ENCODE results near the gene CD27.

Gene CD27

DNA sequence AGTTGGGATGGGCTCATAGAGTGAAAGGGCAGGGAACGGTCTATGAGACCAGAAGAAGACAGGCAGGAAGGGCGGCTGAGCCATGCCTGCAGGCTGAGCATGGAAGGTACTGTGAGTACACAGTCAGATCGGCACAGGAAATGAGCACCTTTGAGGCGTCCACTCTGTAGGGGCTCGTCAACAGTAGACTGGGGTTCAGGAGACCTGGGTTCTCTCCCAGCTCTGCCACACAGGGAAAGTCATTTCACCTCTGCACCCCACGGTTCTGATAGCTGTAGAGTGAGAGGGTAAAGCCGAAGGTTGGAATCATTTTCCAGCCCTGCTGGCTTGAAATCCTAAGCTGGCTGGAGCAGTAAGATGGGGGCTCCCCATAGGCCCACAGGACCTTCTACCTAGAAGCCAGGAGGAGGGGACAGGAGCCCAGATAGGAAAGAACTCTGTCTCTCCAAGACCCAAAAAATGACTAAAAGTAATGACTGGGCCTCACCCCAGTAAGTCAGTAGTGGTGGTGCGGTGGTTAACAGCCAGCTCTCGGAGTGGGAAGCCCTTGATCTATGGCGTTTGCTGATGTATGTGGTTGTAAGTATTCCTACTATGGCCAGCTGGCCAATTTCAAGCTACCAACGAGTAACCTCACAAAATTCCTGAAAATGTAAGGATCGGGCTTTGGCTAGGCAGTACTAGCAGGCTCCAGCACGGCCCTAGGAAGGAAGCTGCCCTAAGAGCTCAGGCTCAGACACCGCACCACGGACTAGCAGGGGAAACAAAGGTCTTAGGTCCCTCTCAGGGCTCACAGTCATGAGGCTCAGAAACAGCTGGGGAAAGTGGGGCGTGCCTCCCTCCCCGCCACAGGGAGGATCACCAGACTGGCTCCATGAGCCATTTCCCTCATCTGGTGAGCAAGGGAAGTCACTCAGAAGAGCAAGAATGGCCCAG is 10.3 kb upstream of the CD27 start:
- peak in 1 of 2 donors; percentile 46 for DNase-seq

DNA sequence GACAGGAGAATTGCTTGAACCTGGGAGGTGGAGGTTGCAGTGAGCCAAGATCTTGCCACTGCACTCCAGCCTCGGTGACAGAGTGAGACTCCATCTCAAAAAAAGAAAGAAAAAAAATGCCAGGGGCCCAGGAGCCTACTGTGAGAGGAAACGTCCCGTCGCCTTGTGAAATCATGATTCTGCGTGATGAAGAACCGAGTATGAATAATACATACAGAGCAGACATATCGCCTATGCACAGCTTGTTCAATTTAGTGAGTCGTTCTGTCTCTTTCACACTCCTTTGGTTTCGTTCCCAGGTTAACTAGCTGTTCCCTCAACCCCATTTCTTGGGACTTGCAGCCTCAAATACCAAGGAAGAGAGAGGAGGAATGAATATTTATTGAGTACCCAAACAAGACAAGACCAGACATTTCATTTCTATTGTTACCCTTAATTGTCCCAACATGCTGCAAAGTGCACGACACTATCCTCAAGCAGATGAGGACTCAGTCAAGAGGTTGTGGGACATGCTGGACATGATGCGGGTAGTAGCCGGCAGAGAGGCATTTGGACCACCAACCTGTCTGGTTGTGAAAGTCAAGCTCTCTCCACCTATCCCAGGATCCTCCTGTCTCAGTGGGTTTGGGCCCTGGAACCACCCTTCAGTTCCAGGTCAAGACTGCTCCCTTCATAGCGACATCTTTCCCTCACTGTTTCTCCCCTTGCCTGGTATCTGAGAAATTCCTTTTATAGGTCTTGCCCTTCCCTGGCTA is 8.6 kb upstream of the CD27 start:
- DNase-seq, result no peak

DNA sequence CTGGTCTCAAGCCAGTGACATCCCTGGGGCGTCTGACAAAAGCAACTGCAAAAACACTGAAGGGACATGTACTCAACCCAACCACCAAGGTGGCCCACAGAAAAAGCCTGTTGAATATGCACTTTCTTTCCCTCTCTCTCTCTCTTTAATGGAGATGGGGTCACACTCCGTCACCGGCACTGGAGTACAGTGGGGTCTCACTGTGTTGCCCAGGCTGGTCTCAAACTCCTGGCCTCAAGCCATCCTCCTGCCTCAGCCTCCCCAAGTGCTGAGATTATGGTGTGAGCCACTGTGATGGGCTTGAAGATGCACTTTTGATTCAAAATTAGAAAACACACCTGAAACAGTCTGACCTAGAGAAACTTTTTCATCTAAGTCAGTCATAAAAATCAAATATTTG is 7.2 kb upstream of the CD27 start:
- DNase-seq, result no peak

DNA sequence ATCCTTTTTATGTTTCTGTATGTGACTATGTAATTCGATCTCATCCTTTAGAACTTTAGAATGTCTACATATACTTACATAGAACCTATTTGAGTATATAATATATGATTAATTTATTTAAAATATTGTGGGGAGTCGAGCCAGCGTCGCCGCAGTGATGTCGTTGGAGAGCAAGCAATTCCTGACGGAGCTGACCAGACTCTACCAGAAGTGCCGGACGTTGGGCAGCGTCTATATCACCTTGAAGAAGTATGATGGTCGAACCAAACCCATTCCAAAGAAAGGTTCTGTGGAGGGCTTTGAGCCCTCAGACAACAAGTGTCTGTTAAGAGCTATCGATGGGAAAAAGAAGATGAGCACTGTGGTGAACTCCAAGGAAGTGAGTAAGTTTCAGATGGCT is 6.4 kb upstream of the CD27 start:
- DNase-seq, result no peak

DNA sequence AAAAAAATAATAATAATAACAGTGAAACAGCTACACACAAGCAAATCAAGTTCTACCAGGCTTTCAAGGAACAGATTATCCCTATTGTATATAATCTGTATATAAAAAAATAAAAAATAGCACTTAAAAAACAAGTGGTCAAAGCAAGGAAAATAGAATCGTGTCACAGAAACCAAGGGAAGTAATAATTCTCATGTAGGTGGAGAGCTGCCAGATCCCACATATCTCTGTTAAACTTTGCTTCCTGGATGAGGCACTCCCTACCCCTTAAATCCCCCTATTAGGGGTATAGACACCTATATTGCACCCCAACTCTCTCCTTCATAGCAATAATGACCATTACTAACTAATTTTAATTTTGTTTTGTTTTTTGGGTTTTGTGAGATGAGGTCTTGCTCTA is 4.4 kb upstream of the CD27 start:
- DNase-seq, result no peak

DNA sequence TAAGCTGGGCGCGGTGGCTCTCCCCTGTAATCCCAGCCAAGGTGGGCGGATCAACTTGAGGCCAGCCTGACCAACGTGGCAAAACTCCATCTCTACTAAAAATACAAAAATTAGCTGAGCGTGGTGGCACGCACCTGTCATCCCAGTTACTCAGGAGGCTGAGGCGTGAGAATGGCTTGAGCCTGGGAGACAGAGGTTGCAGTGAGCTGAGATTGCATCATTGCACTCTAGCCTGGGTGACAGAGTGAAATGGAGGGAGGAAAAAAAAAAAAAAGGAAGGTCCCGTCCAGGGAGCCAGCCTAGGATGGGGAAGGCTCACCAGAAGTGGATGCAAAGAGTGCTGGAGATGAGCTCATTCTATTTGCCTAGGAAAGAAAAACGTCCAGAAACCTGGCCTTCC is 1.9 kb upstream of the CD27 start:
- DNase-seq, result no peak

DNA sequence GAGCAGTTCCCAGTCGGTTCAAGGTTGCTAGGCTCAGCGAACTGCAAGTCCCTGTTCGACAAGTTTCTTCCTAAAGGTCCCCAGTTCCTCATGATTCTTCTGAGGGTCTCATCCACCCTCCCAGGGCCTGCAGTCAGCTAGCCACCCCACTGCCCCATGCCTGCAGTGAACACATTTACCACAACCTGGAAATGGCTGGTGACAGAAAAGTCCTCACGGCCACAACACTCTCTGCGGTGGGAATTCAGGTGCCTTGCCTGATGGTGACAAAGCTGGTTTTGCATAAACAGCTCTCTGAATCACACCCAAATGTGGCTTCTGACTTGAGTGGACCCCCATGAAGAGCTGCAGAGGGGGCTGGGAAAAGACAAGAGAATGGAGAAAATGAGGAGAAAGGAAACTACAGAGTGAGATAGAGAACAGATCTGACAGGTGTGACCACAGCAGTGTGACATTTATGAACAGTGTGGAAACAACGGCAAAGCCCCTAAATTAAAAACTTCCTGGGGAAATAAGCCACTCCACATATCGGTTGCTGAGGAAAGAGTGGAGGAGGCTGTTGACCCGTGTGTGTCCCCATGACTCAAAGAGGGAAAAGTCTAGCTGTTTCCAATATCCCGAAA is 1.3 kb upstream of the CD27 start:
- DNase-seq, result no peak

DNA sequence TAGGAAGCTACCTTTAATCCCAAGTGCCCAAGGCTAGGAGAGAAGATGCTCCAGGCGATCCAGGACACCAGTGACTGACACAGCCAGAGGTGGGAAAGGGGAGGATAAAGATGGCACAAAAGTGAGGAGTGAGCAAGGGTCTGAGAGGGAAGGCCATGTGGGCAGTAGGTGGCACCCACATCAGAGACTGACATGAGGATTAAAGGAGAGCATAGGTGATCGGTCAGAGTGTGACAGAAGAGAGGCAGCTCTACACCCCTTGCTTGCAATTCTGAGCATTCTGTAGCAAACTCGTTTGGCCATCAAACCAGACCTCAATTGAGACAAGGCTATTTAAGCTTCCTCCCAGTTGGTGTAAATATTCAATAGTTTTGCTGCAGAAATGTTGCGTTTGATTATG is 724 bp upstream of the CD27 start:
- DNase-seq, result no peak

DNA sequence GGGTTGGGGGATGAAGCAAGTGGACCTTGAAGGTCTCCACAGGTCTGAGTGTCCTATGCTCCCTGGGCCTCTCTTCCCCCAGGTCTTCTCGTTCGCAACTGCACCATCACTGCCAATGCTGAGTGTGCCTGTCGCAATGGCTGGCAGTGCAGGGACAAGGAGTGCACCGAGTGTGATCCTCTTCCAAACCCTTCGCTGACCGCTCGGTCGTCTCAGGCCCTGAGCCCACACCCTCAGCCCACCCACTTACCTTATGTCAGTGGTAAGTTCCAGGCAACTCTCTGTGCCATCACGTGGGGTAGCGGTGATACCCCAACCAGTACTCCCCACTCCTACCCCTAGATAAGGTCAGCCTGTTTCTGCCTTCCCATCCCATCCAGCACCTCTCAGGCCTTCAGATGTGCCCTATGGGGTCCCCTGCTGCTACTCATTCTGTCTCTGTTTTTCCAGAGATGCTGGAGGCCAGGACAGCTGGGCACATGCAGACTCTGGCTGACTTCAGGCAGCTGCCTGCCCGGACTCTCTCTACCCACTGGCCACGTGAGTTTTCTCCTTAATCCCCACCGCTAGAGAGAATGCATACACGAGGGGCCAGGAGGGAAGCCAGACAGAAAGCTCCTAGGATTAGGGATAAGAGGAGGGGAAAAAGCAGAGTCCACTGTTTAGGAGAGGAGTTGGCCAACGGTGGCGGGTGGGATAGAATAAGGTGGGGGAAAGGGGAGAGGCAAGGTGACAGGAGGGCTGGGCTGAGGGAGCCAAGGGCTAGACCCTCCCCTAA is 5.5 kb downstream of the CD27 start:
- DNase-seq, result no peak

DNA sequence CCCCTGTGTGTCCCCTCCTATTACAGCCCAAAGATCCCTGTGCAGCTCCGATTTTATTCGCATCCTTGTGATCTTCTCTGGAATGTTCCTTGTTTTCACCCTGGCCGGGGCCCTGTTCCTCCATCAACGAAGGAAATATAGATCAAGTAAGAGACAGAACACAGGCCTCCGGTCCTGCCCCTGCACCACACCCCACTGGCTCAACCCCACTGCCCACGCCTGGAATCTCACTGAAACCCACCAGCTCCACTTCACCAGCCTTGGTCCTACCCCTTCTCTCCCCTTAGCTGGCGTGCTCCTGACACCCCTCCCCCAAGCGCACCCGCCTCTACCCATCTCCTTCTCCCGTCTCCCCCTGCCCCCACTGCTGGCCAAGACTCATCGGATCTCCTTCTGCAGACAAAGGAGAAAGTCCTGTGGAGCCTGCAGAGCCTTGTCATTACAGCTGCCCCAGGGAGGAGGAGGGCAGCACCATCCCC is 6.2 kb downstream of the CD27 start:
- no peak for DNase-seq

DNA sequence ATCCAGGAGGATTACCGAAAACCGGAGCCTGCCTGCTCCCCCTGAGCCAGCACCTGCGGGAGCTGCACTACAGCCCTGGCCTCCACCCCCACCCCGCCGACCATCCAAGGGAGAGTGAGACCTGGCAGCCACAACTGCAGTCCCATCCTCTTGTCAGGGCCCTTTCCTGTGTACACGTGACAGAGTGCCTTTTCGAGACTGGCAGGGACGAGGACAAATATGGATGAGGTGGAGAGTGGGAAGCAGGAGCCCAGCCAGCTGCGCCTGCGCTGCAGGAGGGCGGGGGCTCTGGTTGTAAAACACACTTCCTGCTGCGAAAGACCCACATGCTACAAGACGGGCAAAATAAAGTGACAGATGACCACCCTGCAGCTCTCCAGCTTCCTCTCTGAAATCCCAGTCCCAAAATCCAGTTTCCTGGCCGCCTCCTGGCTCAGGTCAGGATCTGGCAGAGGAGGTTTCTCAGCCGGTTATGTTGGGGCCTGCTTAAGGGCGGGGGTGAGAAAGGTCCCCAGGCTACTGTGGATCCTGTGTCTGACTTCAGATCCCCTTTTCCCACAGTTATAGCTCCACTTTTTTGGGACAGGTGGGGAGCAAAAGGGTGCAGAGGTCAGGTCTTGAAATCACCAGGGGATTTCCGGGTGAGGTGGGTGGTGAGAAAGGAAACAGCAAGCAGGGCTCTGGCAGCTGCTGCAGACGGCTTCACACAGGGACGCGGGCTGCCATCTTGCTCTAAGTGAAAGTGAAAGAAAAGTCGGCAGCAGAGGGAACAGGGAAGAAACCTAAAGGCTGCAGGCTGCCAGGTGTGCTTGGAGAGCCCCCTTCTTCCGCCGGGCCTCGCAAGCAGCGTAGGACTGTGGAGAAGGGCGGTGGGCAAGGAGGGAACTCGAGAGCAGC is 6.8 kb downstream of the CD27 start, which contains the start of gene TAPBPL:
TSS of gene TAPBPL (plus strand) at position 695 of the 897 bp plus-strand sequence. CDS start 207 bp downstream, outside the sequence.
- peak; percentile 82 to 90 for DNase-seq

DNA sequence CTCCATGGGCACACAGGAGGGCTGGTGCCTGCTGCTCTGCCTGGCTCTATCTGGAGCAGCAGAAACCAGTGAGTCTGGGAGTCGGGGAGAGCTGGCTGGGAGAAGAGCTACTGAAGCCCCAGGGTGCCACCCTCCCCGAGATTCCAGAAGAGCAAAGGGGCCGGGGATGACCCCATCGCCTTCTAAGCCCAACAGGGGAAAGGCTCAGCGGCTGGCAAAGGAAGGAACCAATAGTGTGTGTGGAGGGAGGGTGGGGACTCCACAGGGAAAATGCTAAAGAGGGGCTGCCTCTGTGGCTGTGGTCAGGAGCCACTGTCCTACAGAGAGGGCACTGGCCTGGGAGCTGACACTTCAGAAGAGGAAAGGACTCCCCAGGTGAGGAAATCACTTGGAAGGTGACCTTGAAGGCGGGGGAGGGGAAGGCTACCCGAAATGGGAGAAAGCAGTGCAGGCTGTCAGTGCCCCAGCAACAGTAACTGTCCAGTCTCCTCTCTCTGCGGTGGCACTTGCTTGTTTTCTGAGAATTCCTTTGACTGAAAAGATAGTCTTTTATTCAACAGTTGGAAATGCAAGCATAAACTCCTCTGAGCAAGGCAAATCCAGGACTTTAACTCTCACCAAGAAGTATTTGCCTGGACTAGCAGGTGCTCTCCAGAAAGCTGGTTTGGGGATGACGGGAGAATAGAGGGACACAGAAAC is 7.6 kb downstream of the CD27 start:
- no peak for DNase-seq

DNA sequence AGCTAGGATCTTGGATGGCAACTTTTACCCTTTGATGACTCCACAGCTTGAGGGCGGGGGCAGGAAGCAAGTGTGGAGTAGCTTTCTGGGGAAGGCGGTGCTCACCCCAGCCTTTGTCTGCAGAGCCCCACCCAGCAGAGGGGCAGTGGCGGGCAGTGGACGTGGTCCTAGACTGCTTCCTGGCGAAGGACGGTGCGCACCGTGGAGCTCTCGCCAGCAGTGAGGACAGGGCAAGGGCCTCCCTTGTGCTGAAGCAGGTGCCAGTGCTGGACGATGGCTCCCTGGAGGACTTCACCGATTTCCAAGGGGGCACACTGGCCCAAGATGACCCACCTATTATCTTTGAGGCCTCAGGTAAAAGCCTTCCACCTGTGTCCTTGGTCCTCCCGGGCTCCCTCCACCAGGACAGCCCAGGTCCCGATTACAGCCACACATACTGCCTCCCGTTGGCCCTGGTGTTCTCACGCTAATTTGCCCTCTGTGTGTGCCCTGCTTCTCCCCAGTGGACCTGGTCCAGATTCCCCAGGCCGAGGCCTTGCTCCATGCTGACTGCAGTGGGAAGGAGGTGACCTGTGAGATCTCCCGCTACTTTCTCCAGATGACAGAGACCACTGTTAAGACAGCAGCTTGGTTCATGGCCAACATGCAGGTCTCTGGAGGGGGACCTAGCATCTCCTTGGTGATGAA is 8.3 kb downstream of the CD27 start:
- DNase-seq, result no peak

DNA sequence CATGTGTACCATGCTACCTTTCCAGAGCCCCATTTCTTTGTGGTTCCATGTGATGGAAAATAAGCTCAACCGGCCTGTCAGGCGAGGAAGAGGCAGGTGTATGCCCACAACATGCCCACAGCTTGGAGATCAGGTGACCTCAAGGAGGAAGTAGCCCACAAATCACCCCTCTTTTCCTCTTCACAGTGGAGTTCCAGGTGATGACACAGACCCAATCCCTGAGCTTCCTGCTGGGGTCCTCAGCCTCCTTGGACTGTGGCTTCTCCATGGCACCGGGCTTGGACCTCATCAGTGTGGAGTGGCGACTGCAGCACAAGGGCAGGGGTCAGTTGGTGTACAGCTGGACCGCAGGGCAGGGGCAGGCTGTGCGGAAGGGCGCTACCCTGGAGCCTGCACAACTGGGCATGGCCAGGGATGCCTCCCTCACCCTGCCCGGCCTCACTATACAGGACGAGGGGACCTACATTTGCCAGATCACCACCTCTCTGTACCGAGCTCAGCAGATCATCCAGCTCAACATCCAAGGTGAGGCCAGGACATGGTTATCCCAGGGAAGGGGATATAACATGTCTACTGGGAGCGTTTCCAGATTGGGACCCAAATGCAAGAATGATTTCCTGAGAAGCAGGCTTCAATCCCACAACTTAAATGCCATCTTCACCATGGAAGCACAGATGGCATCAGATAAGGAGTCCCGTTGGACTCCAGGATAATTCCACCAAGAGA is 12.6 kb downstream of the CD27 start:
- no peak for DNase-seq

DNA sequence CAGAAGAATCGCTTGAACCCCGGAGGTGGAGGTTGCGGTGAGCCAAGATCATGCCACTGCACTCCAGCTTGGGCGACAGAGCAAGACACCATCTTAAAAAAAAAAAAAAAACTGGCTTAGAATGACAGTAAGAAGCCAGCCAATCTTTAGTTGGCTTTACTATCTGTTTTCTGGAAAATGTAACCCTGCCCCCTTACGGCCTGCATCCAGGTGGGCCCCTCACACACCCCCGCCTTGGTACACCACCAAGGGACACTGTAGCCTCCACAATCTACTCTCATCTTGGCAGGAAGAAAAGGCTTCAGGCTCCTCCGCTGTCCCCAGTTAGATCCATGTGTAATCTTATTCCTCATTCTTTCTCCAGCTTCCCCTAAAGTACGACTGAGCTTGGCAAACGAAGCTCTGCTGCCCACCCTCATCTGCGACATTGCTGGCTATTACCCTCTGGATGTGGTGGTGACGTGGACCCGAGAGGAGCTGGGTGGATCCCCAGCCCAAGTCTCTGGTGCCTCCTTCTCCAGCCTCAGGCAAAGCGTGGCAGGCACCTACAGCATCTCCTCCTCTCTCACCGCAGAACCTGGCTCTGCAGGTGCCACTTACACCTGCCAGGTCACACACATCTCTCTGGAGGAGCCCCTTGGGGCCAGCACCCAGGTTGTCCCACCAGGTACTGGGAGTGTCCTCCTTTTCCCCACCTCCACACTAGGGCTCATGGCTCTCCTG is 13.7 kb downstream of the CD27 start:
- no peak for DNase-seq

DNA sequence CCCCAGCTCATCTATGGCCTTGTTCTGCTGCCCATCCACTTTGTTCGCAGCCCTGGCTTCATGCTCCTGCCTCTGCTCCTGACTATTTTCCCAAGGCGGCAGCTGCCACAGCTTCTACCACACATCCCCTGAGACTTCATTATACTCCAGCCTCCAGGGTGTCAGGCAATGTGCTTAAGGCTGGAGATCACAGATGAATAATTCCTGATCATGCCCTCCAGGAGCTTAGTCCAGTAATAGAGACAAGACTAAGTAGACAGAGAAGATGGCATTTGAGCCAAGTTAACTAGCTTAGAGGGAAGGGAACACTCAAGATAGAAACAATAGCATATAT is 14.2 kb downstream of the CD27 start:
- no peak for DNase-seq

DNA sequence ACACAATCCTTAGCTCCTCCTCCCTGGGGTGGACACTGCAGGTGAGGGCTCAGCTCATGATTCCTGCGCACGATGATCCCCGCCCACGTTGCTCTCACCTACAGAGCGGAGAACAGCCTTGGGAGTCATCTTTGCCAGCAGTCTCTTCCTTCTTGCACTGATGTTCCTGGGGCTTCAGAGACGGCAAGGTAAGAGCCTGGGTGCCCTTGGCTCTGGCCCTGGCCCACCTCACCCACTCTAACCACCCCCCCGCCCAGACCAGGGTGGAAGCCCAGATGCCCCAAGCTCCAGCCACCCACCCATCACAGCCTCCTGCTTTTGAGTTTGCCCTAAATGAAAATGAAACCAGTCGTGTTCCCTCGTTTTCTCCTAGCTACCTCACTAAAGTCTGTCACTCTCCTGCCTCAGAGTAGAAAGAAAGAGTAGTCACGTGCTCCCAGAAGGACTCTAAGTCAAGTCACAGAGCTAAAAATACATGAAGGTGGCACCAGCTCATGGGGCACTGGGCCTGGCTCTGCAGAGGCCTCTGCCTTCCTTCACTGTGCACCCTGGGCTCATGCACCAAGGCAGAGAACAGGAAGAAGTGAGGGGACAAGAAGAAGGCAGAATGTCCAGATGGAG is 16.1 kb downstream of the CD27 start:
- peak in 1 of 2 donors; percentile 68 for DNase-seq

Data from CD4-positive, alpha-beta T cell treated with Interferon alpha-2 for 1 hour (primary cell).